Neural cell (in vitro differentiated cells): Measurements from ENCODE around the gene RAET1G. TPM values are rescaled to one million over a fixed set of nuclear protein-coding genes. Genes with fewer than 3 reads are reported as not detected.

Source experiments
- H2AFZ ChIP-seq: fragments of 200-600, 300-800 bp; sonication (generic), shearing (Covaris generic); 2 replicates; pipeline ENCODE4 v1.6.0; 2014; ENCODE audit warnings: low read depth, mild to moderate bottlenecking, antibody characterized with exemption, low read length, moderate library complexity
- H3F3A ChIP-seq: fragments of 200-600 bp; shearing (Covaris generic); 2 replicates; pipeline ENCODE4 v1.6.1; 2016; ENCODE audit warnings: mild to moderate bottlenecking, moderate library complexity, mixed read lengths, antibody characterized with exemption, low read length; ENCODE audit not compliant: insufficient read depth, poor library complexity, severe bottlenecking
- H3K27ac ChIP-seq: fragments of 200-600, 300-800 bp; sonication (generic), shearing (Covaris generic); 2 replicates; pipeline ENCODE4 v1.5.1; 2014; ENCODE audit warnings: mild to moderate bottlenecking, low read length, moderate library complexity
- H3K27me3 ChIP-seq: fragments of 300-800, 200-600 bp; sonication (generic), shearing (Covaris generic); 2 replicates; pipeline ENCODE4 v1.6.0; 2014; ENCODE audit warnings: mild to moderate bottlenecking, low read depth, low read length, moderate library complexity; ENCODE audit not compliant: insufficient read depth
- H3K36me3 ChIP-seq: fragments of 300-800, 200-600 bp; sonication (generic), shearing (Covaris generic); 2 replicates; pipeline ENCODE4 v1.5.1; 2014; ENCODE audit warnings: mild to moderate bottlenecking, antibody characterized with exemption, low read length, moderate library complexity; ENCODE audit not compliant: insufficient read depth
- H3K4me2 ChIP-seq: fragments of 300-800, 200-600 bp; sonication (generic), shearing (Covaris generic); 2 replicates; pipeline ENCODE4 v1.6.0; 2014; ENCODE audit warnings: mild to moderate bottlenecking, low read length
- H3K4me3 ChIP-seq: fragments of 300-800, 200-600 bp; sonication (generic), shearing (Covaris generic); 2 replicates; pipeline ENCODE4 v1.5.1; 2014; ENCODE audit warnings: mild to moderate bottlenecking, low read length, moderate library complexity
- H3K79me2 ChIP-seq: fragments of 200-600 bp; shearing (Covaris generic); replicated peaks from 2 replicates; pipeline ENCODE4 v1.6.0; 2014; ENCODE audit warnings: mild to moderate bottlenecking, low read length, moderate library complexity; ENCODE audit not compliant: insufficient read depth
- H3K9ac ChIP-seq: fragments of 300-800, 200-600 bp; sonication (generic), shearing (Covaris generic); 2 replicates; pipeline ENCODE4 v1.6.1; 2016; ENCODE audit warnings: mild to moderate bottlenecking, low read length, mixed read lengths
- H3K9me2 ChIP-seq: fragments of 200-600 bp; shearing (Covaris generic); 2 replicates; pipeline ENCODE4 v1.6.1; 2016; ENCODE audit warnings: mild to moderate bottlenecking, low read length, mixed read lengths; ENCODE audit not compliant: insufficient read depth
- H3K9me3 ChIP-seq: fragments of 200-600, 300-800 bp; sonication (generic), shearing (Covaris generic); 2 replicates; pipeline ENCODE4 v1.6.1; 2016; ENCODE audit warnings: mild to moderate bottlenecking, mixed run types, low read length, moderate library complexity, mixed read lengths
- H4K20me1 ChIP-seq: fragments of 200-600 bp; shearing (Covaris generic); 2 replicates; pipeline ENCODE4 v1.6.1; 2016; ENCODE audit warnings: mild to moderate bottlenecking, mixed run types; ENCODE audit not compliant: insufficient read depth
- EP300 ChIP-seq: fragments of 450-650 bp; conservative IDR thresholded peaks from 2 replicates; pipeline ENCODE4 v1.6.1; 2014; ENCODE audit warnings: antibody characterized with exemption, mild to moderate bottlenecking, moderate library complexity; ENCODE audit not compliant: poor library complexity, severe bottlenecking
- EZH2 ChIP-seq: fragments of 200-600, 300-800 bp; shearing (Covaris generic), sonication (generic); IDR thresholded peaks from 2 replicates; pipeline ENCODE4 v1.6.1; 2014; ENCODE audit warnings: antibody characterized with exemption, low read length, borderline replicate concordance, mild to moderate bottlenecking; ENCODE audit not compliant: insufficient read depth, poor library complexity, severe bottlenecking
- MXI1 ChIP-seq: fragments of 450-650 bp; conservative IDR thresholded peaks from 2 replicates; pipeline ENCODE4 v1.6.1; 2014; ENCODE audit warnings: antibody characterized with exemption, mild to moderate bottlenecking; ENCODE audit not compliant: poor library complexity, severe bottlenecking
- POLR2AphosphoS5 ChIP-seq: IDR thresholded peaks from 2 replicates; pipeline ENCODE4 v1.6.1; 2012
- RAD21 ChIP-seq: fragments of 450-650 bp; conservative IDR thresholded peaks from 2 replicates; pipeline ENCODE4 v1.6.1; 2014; ENCODE audit warnings: antibody characterized with exemption, mild to moderate bottlenecking, moderate library complexity
- SMC3 ChIP-seq: fragments of 450-650 bp; conservative IDR thresholded peaks from 2 replicates; pipeline ENCODE4 v1.6.1; 2014; ENCODE audit warnings: antibody characterized with exemption, mild to moderate bottlenecking, moderate library complexity; ENCODE audit not compliant: poor library complexity
- TAF1 ChIP-seq: IDR thresholded peaks from 2 replicates; pipeline ENCODE4 v1.6.1; 2012; ENCODE audit warnings: low read depth
- polyA plus RNA-seq: library from polyadenylated mRNA; depleted of rRNA; stranded (reverse); fragments of >200 nt; gene quantifications from 2 replicates; pipeline ENCODE4 v1.2.3, GENCODE V29; 2014
- TF ChIP-seq, protein P1 (sequence below): fragments of 450-650 bp; IDR thresholded peaks from 2 replicates; pipeline ENCODE4 v1.5.1; 2014; ENCODE audit warnings: antibody characterized with exemption, mild to moderate bottlenecking, moderate library complexity; ENCODE audit not compliant: poor library complexity, severe bottlenecking
- TF ChIP-seq, protein P2 (sequence below): IDR thresholded peaks from 2 replicates; pipeline ENCODE4 v1.6.1; 2012; ENCODE audit warnings: borderline replicate concordance

RAET1G gene
- polyA plus RNA-seq, 1 donor from 2014 or later, result not detected

DNA sequence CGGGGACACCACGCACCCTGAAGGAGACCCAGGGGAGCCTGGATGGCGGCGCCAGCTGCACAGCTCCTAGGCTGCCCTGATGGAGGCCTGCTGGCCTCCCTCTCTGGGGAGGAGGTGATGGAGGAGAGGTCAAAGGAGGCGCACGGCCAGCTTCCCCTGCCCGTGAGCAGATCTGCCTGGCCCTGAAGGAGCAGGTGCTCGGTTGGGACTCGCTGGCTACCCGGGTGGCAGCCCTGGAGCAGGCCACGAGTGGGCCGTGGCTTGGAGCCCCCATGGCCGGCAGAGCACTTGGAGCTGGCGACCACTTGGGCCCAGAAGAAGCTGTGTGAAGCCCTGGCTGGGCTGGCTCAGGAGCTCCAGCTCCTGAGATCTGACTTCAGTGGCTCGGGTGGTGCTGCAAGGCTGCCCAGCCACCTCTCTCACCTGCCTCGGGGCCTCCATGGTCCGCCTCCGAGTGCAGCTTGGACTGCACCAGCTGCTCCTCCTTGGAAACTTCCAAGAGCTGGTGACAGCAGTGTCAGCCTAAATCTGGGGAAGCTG lies 17.5 kb downstream of the RAET1G start:
- no peaks in the 10 kb centered on the region for H3K27me3 ChIP-seq
- no peaks in the 10 kb centered on the region for H3F3A ChIP-seq
- no peaks in the 10 kb centered on the region for H3K9me2 ChIP-seq
- TF ChIP-seq POLR2AphosphoS5, result no peak
- TF ChIP-seq, protein P1, sequence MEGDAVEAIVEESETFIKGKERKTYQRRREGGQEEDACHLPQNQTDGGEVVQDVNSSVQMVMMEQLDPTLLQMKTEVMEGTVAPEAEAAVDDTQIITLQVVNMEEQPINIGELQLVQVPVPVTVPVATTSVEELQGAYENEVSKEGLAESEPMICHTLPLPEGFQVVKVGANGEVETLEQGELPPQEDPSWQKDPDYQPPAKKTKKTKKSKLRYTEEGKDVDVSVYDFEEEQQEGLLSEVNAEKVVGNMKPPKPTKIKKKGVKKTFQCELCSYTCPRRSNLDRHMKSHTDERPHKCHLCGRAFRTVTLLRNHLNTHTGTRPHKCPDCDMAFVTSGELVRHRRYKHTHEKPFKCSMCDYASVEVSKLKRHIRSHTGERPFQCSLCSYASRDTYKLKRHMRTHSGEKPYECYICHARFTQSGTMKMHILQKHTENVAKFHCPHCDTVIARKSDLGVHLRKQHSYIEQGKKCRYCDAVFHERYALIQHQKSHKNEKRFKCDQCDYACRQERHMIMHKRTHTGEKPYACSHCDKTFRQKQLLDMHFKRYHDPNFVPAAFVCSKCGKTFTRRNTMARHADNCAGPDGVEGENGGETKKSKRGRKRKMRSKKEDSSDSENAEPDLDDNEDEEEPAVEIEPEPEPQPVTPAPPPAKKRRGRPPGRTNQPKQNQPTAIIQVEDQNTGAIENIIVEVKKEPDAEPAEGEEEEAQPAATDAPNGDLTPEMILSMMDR, result no peak
- TF ChIP-seq TAF1, result no peak
- no peak for TF ChIP-seq RAD21
- no peak for TF ChIP-seq EP300
- no peak for TF ChIP-seq EZH2
- TF ChIP-seq MXI1, result no peak
- no peak for TF ChIP-seq SMC3
- TF ChIP-seq, protein P2, sequence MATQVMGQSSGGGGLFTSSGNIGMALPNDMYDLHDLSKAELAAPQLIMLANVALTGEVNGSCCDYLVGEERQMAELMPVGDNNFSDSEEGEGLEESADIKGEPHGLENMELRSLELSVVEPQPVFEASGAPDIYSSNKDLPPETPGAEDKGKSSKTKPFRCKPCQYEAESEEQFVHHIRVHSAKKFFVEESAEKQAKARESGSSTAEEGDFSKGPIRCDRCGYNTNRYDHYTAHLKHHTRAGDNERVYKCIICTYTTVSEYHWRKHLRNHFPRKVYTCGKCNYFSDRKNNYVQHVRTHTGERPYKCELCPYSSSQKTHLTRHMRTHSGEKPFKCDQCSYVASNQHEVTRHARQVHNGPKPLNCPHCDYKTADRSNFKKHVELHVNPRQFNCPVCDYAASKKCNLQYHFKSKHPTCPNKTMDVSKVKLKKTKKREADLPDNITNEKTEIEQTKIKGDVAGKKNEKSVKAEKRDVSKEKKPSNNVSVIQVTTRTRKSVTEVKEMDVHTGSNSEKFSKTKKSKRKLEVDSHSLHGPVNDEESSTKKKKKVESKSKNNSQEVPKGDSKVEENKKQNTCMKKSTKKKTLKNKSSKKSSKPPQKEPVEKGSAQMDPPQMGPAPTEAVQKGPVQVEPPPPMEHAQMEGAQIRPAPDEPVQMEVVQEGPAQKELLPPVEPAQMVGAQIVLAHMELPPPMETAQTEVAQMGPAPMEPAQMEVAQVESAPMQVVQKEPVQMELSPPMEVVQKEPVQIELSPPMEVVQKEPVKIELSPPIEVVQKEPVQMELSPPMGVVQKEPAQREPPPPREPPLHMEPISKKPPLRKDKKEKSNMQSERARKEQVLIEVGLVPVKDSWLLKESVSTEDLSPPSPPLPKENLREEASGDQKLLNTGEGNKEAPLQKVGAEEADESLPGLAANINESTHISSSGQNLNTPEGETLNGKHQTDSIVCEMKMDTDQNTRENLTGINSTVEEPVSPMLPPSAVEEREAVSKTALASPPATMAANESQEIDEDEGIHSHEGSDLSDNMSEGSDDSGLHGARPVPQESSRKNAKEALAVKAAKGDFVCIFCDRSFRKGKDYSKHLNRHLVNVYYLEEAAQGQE, result no peak
- H3K79me2 ChIP-seq, result no peaks in the 10 kb centered on the region
- no peak overlapping the region for H3K9ac ChIP-seq
- no peaks in the 10 kb centered on the region for H3K36me3 ChIP-seq
- no peaks in the 10 kb centered on the region for H3K9me3 ChIP-seq
- no peak overlapping the region for H3K4me3 ChIP-seq
- no peak overlapping the region for H3K4me2 ChIP-seq
- H3K27ac ChIP-seq, result no peak overlapping the region
- no peak overlapping the region for H2AFZ ChIP-seq
- H4K20me1 ChIP-seq, result no peaks in the 10 kb centered on the region

DNA sequence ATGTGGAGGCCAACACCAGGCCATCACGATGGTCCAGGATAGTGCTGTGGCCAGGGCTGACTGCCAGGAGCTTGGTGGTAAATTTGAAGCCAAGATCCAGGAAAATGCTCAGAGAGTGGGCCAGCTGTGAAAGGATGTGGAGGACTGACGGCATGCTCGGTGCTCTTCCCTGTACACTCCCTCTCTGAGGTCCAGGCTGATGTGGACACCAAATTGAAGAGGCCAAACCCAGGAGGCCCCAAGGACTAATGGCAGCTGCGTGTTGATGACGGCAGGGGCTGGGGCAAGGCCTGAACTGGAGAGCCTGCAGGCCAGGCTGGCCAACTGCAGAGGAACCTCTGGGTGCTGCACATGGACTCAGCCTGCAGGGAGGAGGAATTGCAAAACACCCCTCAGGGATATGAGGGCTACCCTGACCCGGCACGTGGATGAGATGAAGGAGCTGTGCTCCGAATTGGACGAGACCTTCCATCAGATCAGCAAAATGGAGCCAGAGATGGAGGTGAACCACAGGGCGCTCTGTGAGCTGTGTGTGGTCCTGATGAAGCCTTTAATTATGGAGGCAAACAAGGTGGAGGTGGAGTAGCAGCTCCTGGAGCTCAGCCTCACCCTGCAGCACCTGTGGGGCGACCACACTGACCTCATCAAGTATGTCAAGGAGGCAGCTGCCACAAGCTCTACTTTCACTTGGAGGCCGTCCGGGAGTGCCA lies 18.1 kb downstream of the RAET1G start:
- no peaks in the 10 kb centered on the region for H3K27me3 ChIP-seq
- no peaks in the 10 kb centered on the region for H3F3A ChIP-seq
- H3K9ac ChIP-seq, result no peak overlapping the region
- H3K36me3 ChIP-seq, result no peaks in the 10 kb centered on the region
- TF ChIP-seq MXI1 (no peak), SMC3 (no peak), RAD21 (no peak), EZH2 (no peak), EP300 (no peak), TAF1 (no peak), POLR2AphosphoS5 (no peak)
- TF ChIP-seq, protein P2, result no peak
- TF ChIP-seq, protein P1, result no peak
- no peak overlapping the region for H3K4me3 ChIP-seq
- H3K9me2 ChIP-seq, result no peaks in the 10 kb centered on the region
- no peak overlapping the region for H2AFZ ChIP-seq
- no peak overlapping the region for H3K27ac ChIP-seq
- no peaks in the 10 kb centered on the region for H4K20me1 ChIP-seq
- H3K79me2 ChIP-seq, result no peaks in the 10 kb centered on the region
- no peak overlapping the region for H3K4me2 ChIP-seq
- H3K9me3 ChIP-seq, result no peaks in the 10 kb centered on the region
